DND-41 (cell line): Measurements from ENCODE around the gene RAB33B.
"Not testable (repeated sequence)": the region's sequence is repeated elsewhere in the genome, so short reads cannot be mapped to it uniquely, and the experiment has no call there.

ENCODE experiments used
- ATAC-seq: fragments of 200-7000 bp; cut with Tn5 transposase; 3 replicates; pipeline ENCODE4 v1.9.1; 2021; ENCODE audit warnings: low read depth; ENCODE audit not compliant: insufficient read depth
- DNase-seq: peaks from one replicate; pipeline ENCODE4 v3.0.0-alpha.2; 2020
- H2AFZ ChIP-seq: 2 replicates; pipeline ENCODE4 v1.6.0; 2012; ENCODE audit warnings: low read depth, low read length
- H3K27ac ChIP-seq: 2 replicates; pipeline ENCODE4 v1.5.1; 2012; ENCODE audit warnings: low read length, inconsistent platforms
- H3K27me3 ChIP-seq: fragments of 200-600 bp; sonication (generic); 2 replicates; pipeline ENCODE4 v1.6.0; 2012; ENCODE audit warnings: low read length, mild to moderate bottlenecking, inconsistent platforms; ENCODE audit not compliant: insufficient read depth, poor library complexity
- H3K36me3 ChIP-seq: 2 replicates; pipeline ENCODE4 v1.5.1; 2012; ENCODE audit warnings: low read length, inconsistent platforms; ENCODE audit not compliant: insufficient read depth
- H3K4me1 ChIP-seq: 2 replicates; pipeline ENCODE4 v1.5.1; 2012; ENCODE audit warnings: mild to moderate bottlenecking, low read length; ENCODE audit not compliant: insufficient read depth
- H3K4me2 ChIP-seq: 2 replicates; pipeline ENCODE4 v1.6.0; 2012; ENCODE audit warnings: mild to moderate bottlenecking, moderate library complexity, low read length, inconsistent platforms; ENCODE audit not compliant: insufficient read depth
- H3K4me3 ChIP-seq, 2 experiments: fragments of 200-600 bp in 1 of 2; shearing (Covaris generic) in 1 of 2; 2 replicates each; pipeline ENCODE4 v1.5.1; 2012 to 2016; ENCODE audit warnings: inconsistent platforms in 2 of 2, low read length in 2 of 2, mild to moderate bottlenecking in 2 of 2, low read depth in 1 of 2, moderate library complexity in 1 of 2
- H3K79me2 ChIP-seq: 2 replicates; pipeline ENCODE4 v1.6.0; 2012; ENCODE audit warnings: low read length, inconsistent platforms; ENCODE audit not compliant: insufficient read depth
- H3K9ac ChIP-seq: 2 replicates; pipeline ENCODE4 v1.6.0; 2012; ENCODE audit warnings: low read depth, mild to moderate bottlenecking, inconsistent platforms, low read length, moderate library complexity
- H3K9me3 ChIP-seq: 2 replicates; pipeline ENCODE4 v1.5.1; 2012; ENCODE audit warnings: low read length, moderate library complexity, mild to moderate bottlenecking, inconsistent platforms; ENCODE audit not compliant: insufficient read depth, severe bottlenecking
- H4K20me1 ChIP-seq: 2 replicates; pipeline ENCODE4 v1.6.0; 2012; ENCODE audit warnings: low read length; ENCODE audit not compliant: insufficient read depth
- EZH2 ChIP-seq: IDR thresholded peaks from 3 replicates; pipeline ENCODE4 v1.6.1; 2012; ENCODE audit warnings: borderline replicate concordance, low read depth, mild to moderate bottlenecking, moderate library complexity, low read length, inconsistent platforms; ENCODE audit not compliant: severe bottlenecking
- TF ChIP-seq, protein P1 (sequence below): IDR thresholded peaks from 2 replicates; pipeline ENCODE4 v1.5.1; 2012; ENCODE audit warnings: borderline replicate concordance, low read length, moderate library complexity, mild to moderate bottlenecking; ENCODE audit not compliant: poor library complexity, severe bottlenecking; ENCODE audit errors: extremely low read depth

The RAB33B gene

GRCh38 chr4:139465922-139466321 is 12.0 kb downstream of the RAB33B start:
- no peak for TF ChIP-seq EZH2
- Histone ChIP-seq H2AFZ (no peak overlapping the region), H3K9me3 (no peaks in the 10 kb centered on the region)

DNA sequence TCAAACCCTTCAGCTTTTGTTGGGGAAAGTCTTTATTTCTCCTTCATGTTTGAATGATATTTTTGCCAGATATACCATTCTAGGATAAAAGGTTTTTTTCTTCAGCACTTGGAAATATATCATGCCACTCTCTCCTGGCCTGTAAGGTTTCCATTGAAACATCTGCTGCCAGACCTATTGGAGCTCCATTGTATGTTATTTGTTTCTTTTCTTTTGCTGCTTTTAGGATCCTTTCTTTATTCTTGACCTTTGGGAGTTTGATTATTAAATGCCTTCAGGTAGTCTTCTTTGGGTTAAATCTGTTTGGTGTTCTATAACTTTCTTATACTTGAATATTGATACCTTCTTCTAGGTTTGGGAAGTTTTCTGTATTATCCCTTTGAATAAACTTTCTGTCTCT is 14.8 kb downstream of the RAB33B start:
- not testable (repeated sequence) for H3K4me2 ChIP-seq, H2AFZ ChIP-seq, H3K4me3 ChIP-seq, H3K27me3 ChIP-seq, DNase-seq, H3K27ac ChIP-seq, H4K20me1 ChIP-seq, H3K9ac ChIP-seq, H3K9me3 ChIP-seq, H3K4me1 ChIP-seq, ATAC-seq
- Histone ChIP-seq H3K36me3 (peaks cover 13% of the 10 kb centered on the region), H3K79me2 (peaks cover 30% of the 10 kb centered on the region; the same call in 1 of the 2 replicates)

More at GRCh38 chr4:139465922-139466321, 12.0 kb downstream of the RAB33B start:
- Histone ChIP-seq H3K27ac (no peak overlapping the region), H3K4me2 (no peak overlapping the region), H3K79me2 (peaks cover 32% of the 10 kb centered on the region; the same call in 1 of the 2 replicates), H3K27me3 (no peaks in the 10 kb centered on the region), H4K20me1 (peaks cover 4% of the 10 kb centered on the region; the same call in 1 of the 2 replicates), H3K4me1 (no peaks in the 10 kb centered on the region), H3K9ac (no peak overlapping the region), H3K36me3 (no peaks in the 10 kb centered on the region), H3K4me3 (no peak overlapping the region)
- no peak for DNase-seq
- no peak for ATAC-seq

GRCh38 chr4:139469216-139469615 is 15.3 kb downstream of the RAB33B start:
- no peaks in the 10 kb centered on the region for H3K4me1 ChIP-seq
- H3K27ac ChIP-seq: no peak overlapping the region
- TF ChIP-seq, protein P1, sequence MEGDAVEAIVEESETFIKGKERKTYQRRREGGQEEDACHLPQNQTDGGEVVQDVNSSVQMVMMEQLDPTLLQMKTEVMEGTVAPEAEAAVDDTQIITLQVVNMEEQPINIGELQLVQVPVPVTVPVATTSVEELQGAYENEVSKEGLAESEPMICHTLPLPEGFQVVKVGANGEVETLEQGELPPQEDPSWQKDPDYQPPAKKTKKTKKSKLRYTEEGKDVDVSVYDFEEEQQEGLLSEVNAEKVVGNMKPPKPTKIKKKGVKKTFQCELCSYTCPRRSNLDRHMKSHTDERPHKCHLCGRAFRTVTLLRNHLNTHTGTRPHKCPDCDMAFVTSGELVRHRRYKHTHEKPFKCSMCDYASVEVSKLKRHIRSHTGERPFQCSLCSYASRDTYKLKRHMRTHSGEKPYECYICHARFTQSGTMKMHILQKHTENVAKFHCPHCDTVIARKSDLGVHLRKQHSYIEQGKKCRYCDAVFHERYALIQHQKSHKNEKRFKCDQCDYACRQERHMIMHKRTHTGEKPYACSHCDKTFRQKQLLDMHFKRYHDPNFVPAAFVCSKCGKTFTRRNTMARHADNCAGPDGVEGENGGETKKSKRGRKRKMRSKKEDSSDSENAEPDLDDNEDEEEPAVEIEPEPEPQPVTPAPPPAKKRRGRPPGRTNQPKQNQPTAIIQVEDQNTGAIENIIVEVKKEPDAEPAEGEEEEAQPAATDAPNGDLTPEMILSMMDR: no peak
- no peak for TF ChIP-seq EZH2
- H3K9me3 ChIP-seq: no peaks in the 10 kb centered on the region
- ATAC-seq (no peak), DNase-seq (no peak)
- H3K4me3 ChIP-seq: no peak overlapping the region
- H3K36me3 ChIP-seq: peaks cover 13% of the 10 kb centered on the region
- no peak overlapping the region for H3K4me2 ChIP-seq
- peaks cover 25% of the 10 kb centered on the region; the same call in 1 of the 2 replicates for H3K79me2 ChIP-seq
- no peak overlapping the region for H3K9ac ChIP-seq
- H4K20me1 ChIP-seq: no peaks in the 10 kb centered on the region
- no peak overlapping the region for H2AFZ ChIP-seq
- H3K27me3 ChIP-seq: no peaks in the 10 kb centered on the region

GRCh38 chr4:139469869-139470268 is 15.9 kb downstream of the RAB33B start:
- no peaks in the 10 kb centered on the region for H4K20me1 ChIP-seq
- TF ChIP-seq, protein P1: no peak
- TF ChIP-seq EZH2: no peak
- H3K9me3 ChIP-seq: no peaks in the 10 kb centered on the region
- H3K4me3 ChIP-seq: no peak overlapping the region
- H3K27me3 ChIP-seq: no peaks in the 10 kb centered on the region
- no peak overlapping the region for H2AFZ ChIP-seq
- H3K79me2 ChIP-seq: peaks cover 25% of the 10 kb centered on the region; the same call in 1 of the 2 replicates
- H3K27ac ChIP-seq: no peak overlapping the region
- no peaks in the 10 kb centered on the region for H3K4me1 ChIP-seq
- H3K36me3 ChIP-seq: peaks cover 13% of the 10 kb centered on the region
- H3K9ac ChIP-seq: no peak overlapping the region
- H3K4me2 ChIP-seq: no peak overlapping the region
- DNase-seq (no peak), ATAC-seq (no peak)
